Caco-2 (cell line): ENCODE measurements around the gene PPARGC1A. TPM values are rescaled to one million over a fixed set of nuclear protein-coding genes. Genes with fewer than 3 reads are reported as not detected.

ENCODE experiments used
- BruUV-seq: library from RNA; stranded (reverse); fragments of 400-500 nt; replicated peaks from 2 replicates; lab custom pipeline; 2021; lab: Mats Ljungman, UMichigan
- CTCF ChIA-PET: fragments of 300-600 bp; sonication (Branson Sonifier 250); formaldehyde crosslinking; loops from one replicate; lab custom pipeline; 2022; ENCODE audit warnings: antibody characterized with exemption; lab: Charles Lee
- POLR2A ChIA-PET: fragments of 300-600 bp; sonication (Branson Sonifier 250); formaldehyde crosslinking; loops from one replicate; lab custom pipeline; 2022; ENCODE audit warnings: antibody characterized with exemption; lab: Charles Lee
- DNase-seq, 2 experiments: peaks; one replicate each; pipeline versions ENCODE4 v3.0.0 to v3.0.0-alpha.2; 2020 to 2022
- H3K27me3 ChIP-seq: replicated peaks from 2 replicates; pipeline ENCODE4 v1.6.0; 2011; ENCODE audit warnings: low read length; ENCODE audit not compliant: control insufficient read depth, insufficient read depth
- H3K36me3 ChIP-seq: 2 replicates; pipeline ENCODE4 v1.5.1; 2011; ENCODE audit warnings: low read length; ENCODE audit not compliant: control insufficient read depth, insufficient read depth
- H3K4me1 ChIP-seq: fragments of 250-450 bp; sonication (Bioruptor Pico); 2 replicates; pipeline ENCODE4 v1.5.1; 2020; ENCODE audit warnings: mild to moderate bottlenecking
- H3K4me3 ChIP-seq: 2 replicates; pipeline ENCODE4 v1.5.1; 2011; ENCODE audit warnings: low read depth, mild to moderate bottlenecking, control low read depth, low read length
- H3K9me3 ChIP-seq: fragments of 250-450 bp; sonication (Bioruptor Pico); 2 replicates; pipeline ENCODE4 v1.5.1; 2020; ENCODE audit warnings: mild to moderate bottlenecking, moderate library complexity
- H3K27ac Mint-ChIP-seq: one replicate; pipeline ENCODE4 v1.8.0; 2022; ENCODE audit warnings: mixed read lengths; ENCODE audit not compliant: unreplicated experiment
- H3K27me3 Mint-ChIP-seq: one replicate; pipeline ENCODE4 v1.8.0; 2022; ENCODE audit warnings: mixed read lengths; ENCODE audit not compliant: insufficient read depth, unreplicated experiment
- H3K36me3 Mint-ChIP-seq: one replicate; pipeline ENCODE4 v1.8.0; 2022; ENCODE audit warnings: mild to moderate bottlenecking, mixed read lengths; ENCODE audit not compliant: insufficient read depth, unreplicated experiment
- H3K4me1 Mint-ChIP-seq: one replicate; pipeline ENCODE4 v1.8.0; 2022; ENCODE audit warnings: low read depth, mixed read lengths; ENCODE audit not compliant: unreplicated experiment
- H3K4me3 Mint-ChIP-seq: one replicate; pipeline ENCODE4 v1.8.0; 2022; ENCODE audit warnings: mild to moderate bottlenecking, moderate library complexity, mixed read lengths; ENCODE audit not compliant: unreplicated experiment
- H3K9me3 Mint-ChIP-seq: one replicate; pipeline ENCODE4 v1.8.0; 2022; ENCODE audit warnings: mixed read lengths; ENCODE audit not compliant: unreplicated experiment
- CTCF ChIP-seq, 2 experiments: fragments of 200-600 bp in 1 of 2; IDR thresholded peaks; 1 replicate in 1 of 2; 2 replicates in 1 of 2; pipeline versions ENCODE4 v1.5.1 to v1.8.0; 2011 to 2022; ENCODE audit warnings: antibody characterized with exemption in 1 of 2, control low read depth in 1 of 2, inconsistent platforms in 1 of 2, low read depth in 1 of 2, low read length in 1 of 2, mild to moderate bottlenecking in 1 of 2, moderate library complexity in 1 of 2; ENCODE audit not compliant: insufficient read depth in 1 of 2, severe bottlenecking in 1 of 2, unreplicated experiment in 1 of 2
- intact Hi-C: fragments of 100-400 bp; cut with micrococcal nuclease; formaldehyde crosslinking; loops from one replicate; pipeline ENCODE4 v1.10.0; 2022; ENCODE audit not compliant: unreplicated experiment
- total RNA-seq: library from RNA; stranded (reverse); gene quantifications from 2 replicates; pipeline ENCODE4 v1.2.3, GENCODE V29; 2022

The PPARGC1A gene
- total RNA-seq, 1 experiment from 2014 or later = not detected

GRCh38 chr4:23754688-23755087 lies 135.2 kb downstream of the PPARGC1A start:
- BruUV-seq = no TSS peak
- no peak for DNase-seq
- H3K4me3 ChIP-seq = no peak overlapping the region
- Mint-ChIP-seq H3K27ac (no peak overlapping the region), H3K36me3 (no peaks in the 10 kb centered on the region), H3K27me3 (no peaks in the 10 kb centered on the region), H3K9me3 (no peaks in the 10 kb centered on the region), H3K4me1 (no peaks in the 10 kb centered on the region), H3K4me3 (no peak overlapping the region)
- TF ChIP-seq CTCF (IDR thresholded peaks at IDR 0.05; ENCODE audit: insufficient read depth in 1 of 2, low read depth in 1 of 2, low read length in 1 of 2, severe bottlenecking in 1 of 2, unreplicated experiment in 1 of 2) = no peak
- ChIA-PET POLR2A (no interaction called here), CTCF (no interaction called here)
- intact Hi-C loops = no loop called here
- H3K4me1 ChIP-seq = no peaks in the 10 kb centered on the region
- no peaks in the 10 kb centered on the region for H3K36me3 ChIP-seq
- H3K27me3 ChIP-seq = no peaks in the 10 kb centered on the region
- H3K9me3 ChIP-seq = no peaks in the 10 kb centered on the region

GRCh38 chr4:23750125-23750524 lies 139.7 kb downstream of the PPARGC1A start:
- Histone ChIP-seq H3K9me3 (no peaks in the 10 kb centered on the region), H3K4me3 (no peak overlapping the region), H3K36me3 (no peaks in the 10 kb centered on the region), H3K27me3 (no peaks in the 10 kb centered on the region), H3K4me1 (no peaks in the 10 kb centered on the region)
- intact Hi-C loops = no loop called here
- Mint-ChIP-seq H3K27me3 (no peaks in the 10 kb centered on the region), H3K9me3 (no peaks in the 10 kb centered on the region), H3K27ac (no peak overlapping the region), H3K4me3 (no peak overlapping the region), H3K4me1 (no peaks in the 10 kb centered on the region), H3K36me3 (no peaks in the 10 kb centered on the region)
- no TSS peak for BruUV-seq
- DNase-seq = no peak
- ChIA-PET CTCF (no interaction called here), POLR2A (no interaction called here)
- no peak for TF ChIP-seq CTCF (IDR thresholded peaks at IDR 0.05; ENCODE audit: insufficient read depth in 1 of 2, low read depth in 1 of 2, low read length in 1 of 2, severe bottlenecking in 1 of 2, unreplicated experiment in 1 of 2)

- TF ChIP-seq CTCF (IDR thresholded peaks at IDR 0.05; ENCODE audit: insufficient read depth in 1 of 2, low read depth in 1 of 2, low read length in 1 of 2, severe bottlenecking in 1 of 2, unreplicated experiment in 1 of 2) = no peak
- H3K27me3 Mint-ChIP-seq = no peaks in the 10 kb centered on the region
- H3K4me1 Mint-ChIP-seq = no peaks in the 10 kb centered on the region
- intact Hi-C loops = no loop called here
- H3K36me3 Mint-ChIP-seq = no peaks in the 10 kb centered on the region
- no TSS peak for BruUV-seq
- H3K4me3 ChIP-seq = no peak overlapping the region
- H3K27me3 ChIP-seq = no peaks in the 10 kb centered on the region
- H3K4me3 Mint-ChIP-seq = no peak overlapping the region
- no peaks in the 10 kb centered on the region for H3K9me3 ChIP-seq
- DNase-seq = no peak
- POLR2A ChIA-PET = no interaction called here
- no peaks in the 10 kb centered on the region for H3K9me3 Mint-ChIP-seq
- H3K27ac Mint-ChIP-seq = no peak overlapping the region
- CTCF ChIA-PET = no interaction called here
- no peaks in the 10 kb centered on the region for H3K4me1 ChIP-seq
- no peaks in the 10 kb centered on the region for H3K36me3 ChIP-seq
Observed at GRCh38 chr4:23747281-23747735, 142.5 kb downstream of the PPARGC1A start.
